ENCODE results near the gene RNU11. TPM values are rescaled to one million over a fixed set of nuclear protein-coding genes. Genes with fewer than 3 reads are reported as not detected.

The RNU11 gene
- polyA plus RNA-seq (2012; ENCODE audit: insufficient read depth, insufficient read length, low read depth): not detected

- DNase-seq: peak; percentile 81
- 0 out of 2 replicates have a peak, but pooled peaks cover 4% of the 10 kb centered on the region for H3K4me1 ChIP-seq
- H3K27me3 ChIP-seq: no peaks in the 10 kb centered on the region
- H3K36me3 ChIP-seq: no peaks in the 10 kb centered on the region
- no peaks in the 10 kb centered on the region for H3K9me3 ChIP-seq
- TF ChIP-seq CTCF (IDR thresholded peaks at IDR 0.05; ENCODE audit: low read depth, low read length): no peak
- H3K4me3 ChIP-seq (ENCODE audit: low read depth, low read length): peak within 1 kb of the TSS; percentile 46
Observed at GRCh38 chr1:28648474-28649198, at the start of gene RNU11. TSS of gene RNU11 (plus strand) at chr1:28648600.

GRCh38 chr1:28601696-28602095 lies 46.7 kb upstream of the RNU11 start:
- no peak overlapping the region for H3K4me3 ChIP-seq (ENCODE audit: low read depth, low read length)
- no peaks in the 10 kb centered on the region for H3K4me1 ChIP-seq
- no peaks in the 10 kb centered on the region for H3K9me3 ChIP-seq
- TF ChIP-seq CTCF (IDR thresholded peaks at IDR 0.05; ENCODE audit: low read depth, low read length): no peak
- no peaks in the 10 kb centered on the region for H3K27me3 ChIP-seq
- DNase-seq: no peak
- no peaks in the 10 kb centered on the region; the same call in 1 of the 2 replicates for H3K36me3 ChIP-seq

GRCh38 chr1:28602536-28603439 lies 45.6 kb upstream of the RNU11 start:
- TF ChIP-seq CTCF (IDR thresholded peaks at IDR 0.05; ENCODE audit: low read depth, low read length): peak; percentile 63
- no peaks in the 10 kb centered on the region; the same call in 1 of the 2 replicates for H3K36me3 ChIP-seq

GRCh38 chr1:28604411-28604810 lies 44.0 kb upstream of the RNU11 start:
- no peak for TF ChIP-seq CTCF (IDR thresholded peaks at IDR 0.05; ENCODE audit: low read depth, low read length)
- Histone ChIP-seq H3K4me1 (no peaks in the 10 kb centered on the region), H3K27me3 (no peaks in the 10 kb centered on the region), H3K4me3 (ENCODE audit: low read depth, low read length) (no peak overlapping the region), H3K36me3 (no peaks in the 10 kb centered on the region; the same call in 1 of the 2 replicates), H3K9me3 (no peaks in the 10 kb centered on the region)
- DNase-seq: no peak

More at GRCh38 chr1:28602536-28603439, 45.6 kb upstream of the RNU11 start:
- DNase-seq: peak; percentile 69
- no peaks in the 10 kb centered on the region for H3K27me3 ChIP-seq
- H3K9me3 ChIP-seq: no peaks in the 10 kb centered on the region
- H3K4me3 ChIP-seq (ENCODE audit: low read depth, low read length): no peak overlapping the region
- H3K4me1 ChIP-seq: no peaks in the 10 kb centered on the region

- no peak for TF ChIP-seq CTCF (IDR thresholded peaks at IDR 0.05; ENCODE audit: low read depth, low read length)
- Histone ChIP-seq H3K4me3 (ENCODE audit: low read depth, low read length) (no peak overlapping the region), H3K27me3 (no peaks in the 10 kb centered on the region), H3K36me3 (no peaks in the 10 kb centered on the region; the same call in 1 of the 2 replicates), H3K9me3 (no peaks in the 10 kb centered on the region), H3K4me1 (no peaks in the 10 kb centered on the region)
- no peak for DNase-seq
Observed at GRCh38 chr1:28604962-28605361, 43.4 kb upstream of the RNU11 start.

Data from BE2C (cell line).